ENCODE results near the gene MAP7D3.
"Not testable (repeated sequence)": the region's sequence is repeated elsewhere in the genome, so short reads cannot be mapped to it uniquely, and the experiment has no call there.

DNA sequence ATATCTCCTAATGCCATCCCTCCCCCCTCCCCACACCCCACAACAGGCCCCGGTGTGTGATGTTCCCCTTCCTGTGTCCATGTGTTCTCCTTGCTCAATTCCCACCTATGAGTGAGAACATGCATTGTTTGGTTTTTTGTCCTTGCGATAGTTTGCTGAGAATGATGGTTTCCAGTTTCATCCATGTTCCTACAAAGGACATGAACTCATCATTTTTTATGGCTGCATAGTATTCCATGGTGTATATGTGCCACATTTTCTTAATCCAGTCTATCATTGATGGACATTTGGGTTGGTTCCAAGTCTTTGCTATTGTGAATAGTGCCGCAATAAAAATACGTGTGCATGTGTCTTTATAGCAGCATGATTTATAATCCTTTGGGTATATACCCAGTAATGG lies 13.4 kb downstream of the MAP7D3 start:
- TF ChIP-seq, protein P1, sequence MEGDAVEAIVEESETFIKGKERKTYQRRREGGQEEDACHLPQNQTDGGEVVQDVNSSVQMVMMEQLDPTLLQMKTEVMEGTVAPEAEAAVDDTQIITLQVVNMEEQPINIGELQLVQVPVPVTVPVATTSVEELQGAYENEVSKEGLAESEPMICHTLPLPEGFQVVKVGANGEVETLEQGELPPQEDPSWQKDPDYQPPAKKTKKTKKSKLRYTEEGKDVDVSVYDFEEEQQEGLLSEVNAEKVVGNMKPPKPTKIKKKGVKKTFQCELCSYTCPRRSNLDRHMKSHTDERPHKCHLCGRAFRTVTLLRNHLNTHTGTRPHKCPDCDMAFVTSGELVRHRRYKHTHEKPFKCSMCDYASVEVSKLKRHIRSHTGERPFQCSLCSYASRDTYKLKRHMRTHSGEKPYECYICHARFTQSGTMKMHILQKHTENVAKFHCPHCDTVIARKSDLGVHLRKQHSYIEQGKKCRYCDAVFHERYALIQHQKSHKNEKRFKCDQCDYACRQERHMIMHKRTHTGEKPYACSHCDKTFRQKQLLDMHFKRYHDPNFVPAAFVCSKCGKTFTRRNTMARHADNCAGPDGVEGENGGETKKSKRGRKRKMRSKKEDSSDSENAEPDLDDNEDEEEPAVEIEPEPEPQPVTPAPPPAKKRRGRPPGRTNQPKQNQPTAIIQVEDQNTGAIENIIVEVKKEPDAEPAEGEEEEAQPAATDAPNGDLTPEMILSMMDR (tag by site-specific recombination; IDR thresholded peaks at IDR 0.05), result not testable (repeated sequence)
- TF ChIP-seq ZFP41 (tag by site-specific recombination; IDR thresholded peaks at IDR 0.05; ENCODE audit: borderline replicate concordance); ZNF610 (tag by site-specific recombination; IDR thresholded peaks at IDR 0.05; ENCODE audit: borderline replicate concordance); YY1 (tag by site-specific recombination; IDR thresholded peaks at IDR 0.05); MYNN (tag by site-specific recombination; IDR thresholded peaks at IDR 0.05; ENCODE audit: borderline replicate concordance); HOXC10 (CRISPR knock-in tag; IDR thresholded peaks at IDR 0.05); ZNF621 (tag by site-specific recombination; IDR thresholded peaks at IDR 0.05); KLF16 (tag by site-specific recombination; IDR thresholded peaks at IDR 0.05); ZNF596 (tag by site-specific recombination; IDR thresholded peaks at IDR 0.05): not testable (repeated sequence)

Measured in HEK293 (cell line).